Adipose tissue (tissue), 3 donors: ENCODE measurements around the gene ARHGEF6. TPM values are rescaled to one million over a fixed set of nuclear protein-coding genes. Genes with fewer than 3 reads are reported as not detected.
A peak's percentile ranks its signal among the peaks of the same experiment; 100 is the strongest.
"Not testable (repeated sequence)": the region's sequence is repeated elsewhere in the genome, so short reads cannot be mapped to it uniquely, and the experiment has no call there.

ENCODE experiments used
- H3K27ac ChIP-seq: one replicate; pipeline ENCODE4 v1.5.1; 2013; ENCODE audit warnings: low read depth, low read length
- WGBS, 3 donors: extraction: QIAGEN DNeasy Blood & Tissue Kit; methylation state at CpG; one replicate each; pipeline ENCODE4 v1.1.7; 2013; 5-methylcytosine and 5-hydroxymethylcytosine counted together
- polyA plus RNA-seq, 3 donors: library from polyadenylated mRNA; stranded (reverse); fragments of 200-250 nt; gene quantifications; one replicate each; pipeline ENCODE4 v1.2.3, GENCODE V29; 2013
- donor health status: healthy with polysubstance abuse.
- donor health status: Bipolar disorder and iron deficiency.
- donor health status: healthy.

The ARHGEF6 gene
- polyA plus RNA-seq, 3 donors = 2.7 to 46.5 (median 19.7) TPM

- not testable (repeated sequence) for H3K27ac ChIP-seq
- WGBS, 3 donors = 86 to 97% (median 96%) methylated on average over 3 of the region's 3 CpGs
Measured at GRCh38 chrX:136794660-136795059, 13.9 kb upstream of the ARHGEF6 start.

- WGBS, 3 donors = 21 to 73% (median 41%) methylated on average over 1 of the region's 1 CpG
- no peak overlapping the region for H3K27ac ChIP-seq
Measured at GRCh38 chrX:136794080-136794479, 13.3 kb upstream of the ARHGEF6 start.

GRCh38 chrX:136789856-136790255 is 9.1 kb upstream of the ARHGEF6 start:
- no peak overlapping the region for H3K27ac ChIP-seq
- 34 to 51% (median 44%) methylated on average over 4 of the region's 4 CpGs for WGBS, 3 donors

GRCh38 chrX:136784231-136784630 is 3.5 kb upstream of the ARHGEF6 start:
- no peak overlapping the region for H3K27ac ChIP-seq
- WGBS, 3 donors = 58 to 78% (median 62%) methylated on average over 1 of the region's 1 CpG

GRCh38 chrX:136783159-136783558 is 2.4 kb upstream of the ARHGEF6 start:
- H3K27ac ChIP-seq = no peak overlapping the region

- 22 to 40% (median 25%) methylated on average over 9 of the region's 9 CpGs for WGBS, 3 donors
- no peak overlapping the region for H3K27ac ChIP-seq
Measured at GRCh38 chrX:136781180-136781797, 557 bp upstream of the ARHGEF6 start.

GRCh38 chrX:136780241-136780640 is 491 bp downstream of the ARHGEF6 start:
- 5 to 36% (median 27%) methylated on average over 2 of the region's 2 CpGs for WGBS, 3 donors
- no peak overlapping the region for H3K27ac ChIP-seq

GRCh38 chrX:136779346-136779781 is 1.4 kb downstream of the ARHGEF6 start:
- H3K27ac ChIP-seq = no peak overlapping the region
- WGBS, 3 donors = 18 to 52% (median 27%) methylated on average over 4 of the region's 4 CpGs

- H3K27ac ChIP-seq = no peak overlapping the region
Measured at GRCh38 chrX:136778916-136779315, 1.8 kb downstream of the ARHGEF6 start.

- WGBS, 3 donors = 81 to 93% (median 83%) methylated on average over 3 of the region's 3 CpGs
- no peak overlapping the region for H3K27ac ChIP-seq
Measured at GRCh38 chrX:136778020-136778419, 2.7 kb downstream of the ARHGEF6 start.

- H3K27ac ChIP-seq = no peak overlapping the region
- 63 to 84% (median 67%) methylated on average over 2 of the region's 2 CpGs for WGBS, 3 donors
Measured at GRCh38 chrX:136773648-136774047, 7.1 kb downstream of the ARHGEF6 start.

GRCh38 chrX:136771869-136772268 is 8.9 kb downstream of the ARHGEF6 start:
- 91 to 97% (median 96%) methylated on average over 2 of the region's 2 CpGs for WGBS, 3 donors
- H3K27ac ChIP-seq = not testable (repeated sequence)

GRCh38 chrX:136768469-136769084 is 12.2 kb downstream of the ARHGEF6 start:
- no peak overlapping the region for H3K27ac ChIP-seq
- WGBS, 3 donors = 33 to 53% (median 52%) methylated on average over 7 of the region's 7 CpGs

- peak overlapping the region; percentile 42 for H3K27ac ChIP-seq
- WGBS, 3 donors = 0 to 32% (median 1%) methylated on average over 16 to 77 of the region's 78 CpGs
Measured at GRCh38 chrX:136767104-136767941, 13.4 kb downstream of the ARHGEF6 start.

- peak overlapping the region; percentile 42 for H3K27ac ChIP-seq
- whole genome bisulfite sequencing, 3 donors = 3 to 25% (median 7%) methylated on average over 7 to 19 of the region's 19 CpGs
Measured at GRCh38 chrX:136766785-136767103, 14.0 kb downstream of the ARHGEF6 start.

GRCh38 chrX:136765821-136766356 is 14.8 kb downstream of the ARHGEF6 start:
- WGBS, 3 donors = 43 to 71% (median 58%) methylated on average over 1 of the region's 1 CpG
- H3K27ac ChIP-seq = no peak overlapping the region

- no peak overlapping the region for H3K27ac ChIP-seq
- 82 to 98% (median 96%) methylated on average over 5 of the region's 5 CpGs for WGBS, 3 donors
Measured at GRCh38 chrX:136764206-136764605, 16.5 kb downstream of the ARHGEF6 start.

- no peak overlapping the region for H3K27ac ChIP-seq
- WGBS, 3 donors = 40 to 69% (median 53%) methylated on average over 2 of the region's 2 CpGs
Measured at GRCh38 chrX:136762820-136763452, 17.8 kb downstream of the ARHGEF6 start.

- no peak overlapping the region for H3K27ac ChIP-seq
- WGBS, 3 donors = 44 to 79% (median 54%) methylated on average over 3 of the region's 3 CpGs
Measured at GRCh38 chrX:136761421-136761820, 19.3 kb downstream of the ARHGEF6 start.
